Neutrophil (primary cell): ENCODE data around the gene BBS2.

Source experiments
- H3K27ac ChIP-seq: fragments of 200-600 bp; sonication (generic); 2 replicates; pipeline ENCODE4 v1.5.1; 2016; ENCODE audit warnings: mild to moderate bottlenecking, moderate library complexity
- H3K27me3 ChIP-seq: fragments of 200-600 bp; sonication (generic); 2 replicates; pipeline ENCODE4 v1.6.0; 2016; ENCODE audit warnings: mild to moderate bottlenecking
- H3K36me3 ChIP-seq: fragments of 200-600 bp; sonication (generic); 2 replicates; pipeline ENCODE4 v1.5.1; 2017
- H3K4me1 ChIP-seq, 2 experiments: fragments of 200-600 bp in 1 of 2; sonication (generic) in 1 of 2; 1 replicate in 1 of 2; 2 replicates in 1 of 2; pipeline versions ENCODE4 v1.5.1 to v1.6.1; 2013 to 2016; ENCODE audit warnings: low read depth in 1 of 2, low read length in 1 of 2, mild to moderate bottlenecking in 1 of 2, moderate library complexity in 1 of 2; ENCODE audit not compliant: control insufficient read depth in 1 of 2, insufficient read depth in 1 of 2
- H3K4me3 ChIP-seq, 2 experiments: fragments of 200-600 bp in 1 of 2; sonication (generic) in 1 of 2; 1 replicate in 1 of 2; 2 replicates in 1 of 2; pipeline ENCODE4 v1.5.1; 2013 to 2016; ENCODE audit warnings: low read depth in 1 of 2, low read length in 1 of 2, mild to moderate bottlenecking in 1 of 2, moderate library complexity in 1 of 2
- H3K9me3 ChIP-seq: fragments of 200-600 bp; sonication (generic); 2 replicates; pipeline ENCODE4 v1.5.1; 2016
- CTCF ChIP-seq: fragments of 200-600 bp; sonication (generic); IDR thresholded peaks from 2 replicates; pipeline ENCODE4 v1.5.1; 2016; ENCODE audit warnings: antibody characterized with exemption

Gene BBS2

GRCh38 chr16:56534847-56535383 is 15.1 kb upstream of the BBS2 start:
- Histone ChIP-seq H3K9me3 (no peaks in the 10 kb centered on the region), H3K4me3 (no peak overlapping the region), H3K36me3 (no peaks in the 10 kb centered on the region), H3K4me1 (no peaks in the 10 kb centered on the region), H3K27me3 (peaks cover 65% of the 10 kb centered on the region), H3K27ac (no peak overlapping the region)
- no peak for TF ChIP-seq CTCF

GRCh38 chr16:56532714-56533113 is 12.9 kb upstream of the BBS2 start:
- H3K36me3 ChIP-seq: no peaks in the 10 kb centered on the region
- H3K27me3 ChIP-seq: peaks cover 74% of the 10 kb centered on the region
- TF ChIP-seq CTCF: no peak
- no peaks in the 10 kb centered on the region for H3K9me3 ChIP-seq
- no peak overlapping the region for H3K4me3 ChIP-seq
- no peaks in the 10 kb centered on the region for H3K4me1 ChIP-seq
- H3K27ac ChIP-seq: no peak overlapping the region

GRCh38 chr16:56530872-56531271 is 11.0 kb upstream of the BBS2 start:
- peaks cover 73% of the 10 kb centered on the region for H3K27me3 ChIP-seq
- H3K36me3 ChIP-seq: no peaks in the 10 kb centered on the region
- H3K4me1 ChIP-seq: no peaks in the 10 kb centered on the region
- TF ChIP-seq CTCF: no peak
- H3K4me3 ChIP-seq: no peak overlapping the region
- no peak overlapping the region for H3K27ac ChIP-seq
- no peaks in the 10 kb centered on the region for H3K9me3 ChIP-seq

GRCh38 chr16:56525236-56525635 is 5.4 kb upstream of the BBS2 start:
- H3K27ac ChIP-seq: no peak overlapping the region
- peaks cover under 1 to 4% of the 10 kb centered on the region in 2 experiments for H3K4me1 ChIP-seq
- H3K4me3 ChIP-seq: no peak overlapping the region
- no peak for TF ChIP-seq CTCF
- H3K27me3 ChIP-seq: peaks cover 31% of the 10 kb centered on the region
- no peaks in the 10 kb centered on the region for H3K36me3 ChIP-seq
- no peaks in the 10 kb centered on the region for H3K9me3 ChIP-seq

- Histone ChIP-seq H3K27ac (peak overlapping the region; percentile 69), H3K9me3 (no peaks in the 10 kb centered on the region), H3K27me3 (no peaks in the 10 kb centered on the region), H3K4me3 (peak overlapping the region; percentile 70 to 90), H3K36me3 (no peaks in the 10 kb centered on the region), H3K4me1 (peaks cover 6 to 7% of the 10 kb centered on the region in 2 experiments)
- TF ChIP-seq CTCF: no peak
Measured at GRCh38 chr16:56520251-56520577, 390 bp upstream of the BBS2 start.

GRCh38 chr16:56518425-56518824 is 1.4 kb downstream of the BBS2 start:
- H3K9me3 ChIP-seq: no peaks in the 10 kb centered on the region
- H3K27me3 ChIP-seq: no peaks in the 10 kb centered on the region
- H3K36me3 ChIP-seq: no peaks in the 10 kb centered on the region
- peaks cover 6 to 10% of the 10 kb centered on the region in 2 experiments for H3K4me1 ChIP-seq
- no peak overlapping the region for H3K27ac ChIP-seq
- no peak overlapping the region for H3K4me3 ChIP-seq
- no peak for TF ChIP-seq CTCF
